ENCODE measurements around the gene ARVCF.

- TF ChIP-seq POLR2A (IDR thresholded peaks at IDR 0.05), result no peak
- TF ChIP-seq CTCF (IDR thresholded peaks at IDR 0.05), result no peak
These were observed 35.3 kb upstream of the ARVCF start for GRCh38 chr22:20051927-20052308.
